IMR-90 (cell line): ENCODE results near the gene MANSC4. TPM values are rescaled to one million over a fixed set of nuclear protein-coding genes. Genes with fewer than 3 reads are reported as not detected.

Experiments used
- ATAC-seq: fragments of 200-7000 bp; cut with Tn5 transposase; 2 replicates; pipeline ENCODE4 v1.9.1; 2020; ENCODE audit warnings: low read depth, mild to moderate bottlenecking, moderate library complexity
- BruUV-seq: library from RNA; stranded (reverse); fragments of 400-500 nt; replicated peaks from 2 replicates; lab custom pipeline; 2021; lab: Mats Ljungman, UMichigan
- CTCF ChIA-PET: fragments of 300-600 bp; formaldehyde crosslinking; extraction: SDS; loops from one replicate; lab custom pipeline; 2021; ENCODE audit warnings: antibody characterized with exemption; lab: Yijun Ruan, JAX
- POLR2A ChIA-PET: fragments of 300-600 bp; sonication (Branson Sonifier 250); formaldehyde crosslinking; loops from one replicate; lab custom pipeline; 2022; ENCODE audit warnings: antibody characterized with exemption; ENCODE audit not compliant: unreplicated experiment; lab: Charles Lee
- DNase-seq: peaks from one replicate; pipeline ENCODE4 v3.0.0; 2013
- H2AFZ ChIP-seq: replicated peaks from 2 replicates; pipeline ENCODE3; 2013; ENCODE audit warnings: low read length, mild to moderate bottlenecking; ENCODE audit not compliant: poor library complexity
- H2AK5ac ChIP-seq: 2 replicates; pipeline ENCODE4 v1.6.1; 2013; ENCODE audit warnings: low read depth, low read length, inconsistent platforms
- H2AK9ac ChIP-seq: replicated peaks from 2 replicates; pipeline ENCODE3; 2013; ENCODE audit warnings: mild to moderate bottlenecking, low read depth, low read length, moderate library complexity; ENCODE audit not compliant: poor library complexity
- H2BK120ac ChIP-seq: 2 replicates; pipeline ENCODE4 v1.6.1; 2013; ENCODE audit warnings: low read depth, low read length, inconsistent platforms
- H2BK15ac ChIP-seq: 3 replicates; pipeline ENCODE4 v1.6.1; 2013; ENCODE audit warnings: low read depth, low read length, inconsistent platforms
- H2BK20ac ChIP-seq: 2 replicates; pipeline ENCODE4 v1.6.1; 2013; ENCODE audit warnings: low read depth, mild to moderate bottlenecking, inconsistent platforms, low read length, moderate library complexity
- H2BK5ac ChIP-seq: 2 replicates; pipeline ENCODE4 v1.6.1; 2013; ENCODE audit warnings: mild to moderate bottlenecking, low read depth, low read length, inconsistent platforms; ENCODE audit not compliant: poor library complexity, severe bottlenecking
- H3K14ac ChIP-seq: replicated peaks from 2 replicates; pipeline ENCODE4 v1.6.1; 2013; ENCODE audit warnings: low read depth, low read length, inconsistent platforms
- H3K18ac ChIP-seq: 2 replicates; pipeline ENCODE4 v1.6.1; 2013; ENCODE audit warnings: low read depth, low read length, control low read depth
- H3K23ac ChIP-seq: 2 replicates; pipeline ENCODE4 v1.6.1; 2013; ENCODE audit warnings: low read depth, low read length, inconsistent platforms
- H3K27ac ChIP-seq: 2 replicates; pipeline ENCODE4 v1.5.1; 2013; ENCODE audit warnings: mild to moderate bottlenecking, control low read depth, low read length; ENCODE audit not compliant: insufficient read depth
- H3K27me3 ChIP-seq: 2 replicates; pipeline ENCODE4 v1.6.1; 2013; ENCODE audit warnings: low read length; ENCODE audit not compliant: control insufficient read depth, insufficient read depth
- H3K36me3 ChIP-seq: 2 replicates; pipeline ENCODE4 v1.6.1; 2013; ENCODE audit warnings: low read length, mixed read lengths; ENCODE audit not compliant: control insufficient read depth, insufficient read depth
- H3K4ac ChIP-seq: 2 replicates; pipeline ENCODE4 v1.6.1; 2013; ENCODE audit warnings: low read depth, low read length, inconsistent platforms
- H3K4me1 ChIP-seq: 2 replicates; pipeline ENCODE4 v1.6.1; 2013; ENCODE audit warnings: low read length, mixed read lengths; ENCODE audit not compliant: control insufficient read depth, insufficient read depth
- H3K4me2 ChIP-seq: 2 replicates; pipeline ENCODE4 v1.6.1; 2013; ENCODE audit warnings: low read depth, mild to moderate bottlenecking, control low read depth, low read length, moderate library complexity
- H3K4me3 ChIP-seq: 2 replicates; pipeline ENCODE4 v1.5.1; 2013; ENCODE audit warnings: low read depth, mild to moderate bottlenecking, control low read depth, low read length, moderate library complexity; ENCODE audit not compliant: insufficient read depth
- H3K56ac ChIP-seq: 2 replicates; pipeline ENCODE4 v1.6.1; 2013; ENCODE audit warnings: low read length, inconsistent platforms; ENCODE audit not compliant: insufficient read depth; ENCODE audit errors: extremely low read depth
- H3K79me1 ChIP-seq, 2 experiments: 2 replicates each; pipeline ENCODE4 v1.6.1; 2013; ENCODE audit warnings: low read length in 2 of 2, inconsistent platforms in 1 of 2, low read depth in 1 of 2
- H3K9ac ChIP-seq: 2 replicates; pipeline ENCODE4 v1.6.1; 2013; ENCODE audit warnings: low read depth, low read length, control low read depth
- H3K9me1 ChIP-seq: 2 replicates; pipeline ENCODE4 v1.6.1; 2013; ENCODE audit warnings: low read length, inconsistent platforms; ENCODE audit not compliant: insufficient read depth
- H3K9me3 ChIP-seq: 2 replicates; pipeline ENCODE4 v1.6.1; 2013; ENCODE audit warnings: low read length; ENCODE audit not compliant: control insufficient read depth, insufficient read depth
- H4K20me1 ChIP-seq: 2 replicates; pipeline ENCODE4 v1.6.1; 2013; ENCODE audit warnings: low read length, inconsistent platforms; ENCODE audit not compliant: insufficient read depth
- H4K5ac ChIP-seq: 2 replicates; pipeline ENCODE4 v1.6.1; 2013; ENCODE audit warnings: mild to moderate bottlenecking, low read depth, low read length, control low read depth
- H4K8ac ChIP-seq, 2 experiments: 2 replicates each; pipeline ENCODE4 v1.6.1; 2013; ENCODE audit warnings: low read depth in 2 of 2, low read length in 2 of 2, control low read depth in 1 of 2, inconsistent platforms in 1 of 2
- H4K91ac ChIP-seq: 2 replicates; pipeline ENCODE4 v1.6.1; 2013; ENCODE audit warnings: low read depth, low read length, inconsistent platforms; ENCODE audit not compliant: insufficient read depth
- CEBPB ChIP-seq: IDR thresholded peaks from 2 replicates; pipeline ENCODE4 v1.6.1; 2012; ENCODE audit warnings: low read depth, low read length, improper control_type of control experiment
- CHD1 ChIP-seq: IDR thresholded peaks from 2 replicates; pipeline ENCODE4 v1.6.1; 2012; ENCODE audit warnings: low read depth, low read length, improper control_type of control experiment
- ELK1 ChIP-seq: fragments of 150-350 bp; IDR thresholded peaks from 2 replicates; pipeline ENCODE4 v1.6.1; 2016; ENCODE audit warnings: low read depth, mild to moderate bottlenecking, low read length, moderate library complexity, borderline replicate concordance
- WGBS, 2 experiments: methylation state at CpG; one replicate each; pipeline versions ENCODE4 v1.1.5 to v1.1.7; 2013; ENCODE audit warnings: missing lambda C conversion rate in 2 of 2; ENCODE audit not compliant: insufficient read length in 1 of 2; ENCODE audit errors: extremely low coverage in 2 of 2; 5-methylcytosine and 5-hydroxymethylcytosine counted together
- dilution Hi-C: fragments of 300-500 bp; cut with HindIII; formaldehyde crosslinking; loops from one replicate; pipeline ENCODE4 v1.14.3; 2018; ENCODE audit warnings: low sequenced_read_pairs; ENCODE audit not compliant: unreplicated experiment
- in situ Hi-C: fragments of 300-500 bp; cut with MboI; formaldehyde crosslinking; loops from 3 replicates; pipeline ENCODE4 v1.14.3; 2019; ENCODE audit warnings: low sequenced_read_pairs, inconsistent platforms, mixed read lengths
- intact Hi-C: fragments of 100-400 bp; cut with micrococcal nuclease; formaldehyde crosslinking; loops from 2 replicates; pipeline ENCODE4 v1.10.0; 2022
- polyA plus RNA-seq, 3 experiments: library from polyadenylated mRNA; depleted of rRNA; stranded (reverse); fragments of >200 nt; gene quantifications; 2 replicates each; pipeline ENCODE4 v1.2.3, GENCODE V29; 2012; ENCODE audit warnings: low replicate concordance in 1 of 3
- total RNA-seq: library from RNA; depleted of rRNA; stranded (reverse); fragments of >200 nt; gene quantifications from 2 replicates; pipeline ENCODE4 v1.2.3, GENCODE V29; 2012

MANSC4 gene
- total and polyA plus RNA-seq, 2 of the 4 experiments (the other 2 are of a cell fraction): not detected

- Histone ChIP-seq H2AK9ac (no peak overlapping the region), H2BK5ac (no peak overlapping the region), H3K9me1 (no peaks in the 10 kb centered on the region), H4K20me1 (no peaks in the 10 kb centered on the region), H3K36me3 (no peaks in the 10 kb centered on the region), H4K5ac (no peak overlapping the region), H2BK20ac (no peak overlapping the region), H2BK15ac (no peak overlapping the region), H3K4ac (no peak overlapping the region), H3K9ac (no peak overlapping the region), H3K4me2 (no peak overlapping the region), H2AFZ (no peak overlapping the region), H3K4me1 (no peaks in the 10 kb centered on the region), H3K27ac (no peak overlapping the region), H2BK120ac (no peak overlapping the region), H3K56ac (no peak overlapping the region), H4K91ac (no peak overlapping the region), H3K14ac (no peak overlapping the region), H3K18ac (no peak overlapping the region), H3K27me3 (no peaks in the 10 kb centered on the region), H3K4me3 (no peak overlapping the region), H3K79me1 (no peaks in the 10 kb centered on the region), H4K8ac (no peak overlapping the region), H3K9me3 (no peaks in the 10 kb centered on the region), H3K23ac (no peak overlapping the region), H2AK5ac (no peak overlapping the region)
- ChIA-PET POLR2A (no interaction called here), CTCF (no interaction called here)
- TF ChIP-seq CHD1: no peak
- TF ChIP-seq CEBPB: no peak
- TF ChIP-seq ELK1: no peak
- intact Hi-C loops: no loop called here
- no peak for DNase-seq
- ATAC-seq: no peak
- no CpG with 5 or more reads among the region's 2 CpGs for WGBS, 2 experiments
- in situ Hi-C loops: no loop called here
- no TSS peak for BruUV-seq
- dilution Hi-C loops: no loop called here
These were observed 17.3 kb downstream of the MANSC4 start for GRCh38 chr12:27762757-27763156.
